Fibroblast of lung (primary cell): ENCODE measurements around the gene CLN3.

Experiments used
- EZH2 ChIP-seq: IDR thresholded peaks from 2 replicates; pipeline ENCODE4 v1.5.1; 2012; ENCODE audit warnings: low read length, control low read depth, mild to moderate bottlenecking; ENCODE audit errors: missing control alignments
- TF ChIP-seq, protein P1 (sequence below), 2 donors: IDR thresholded peaks in 1 of 2; conservative IDR thresholded peaks in 1 of 2; 1 replicate in 1 of 2; 2 replicates in 1 of 2; pipeline ENCODE4 v1.5.1; 2011 to 2012; ENCODE audit warnings: low read length in 2 of 2, control low read depth in 1 of 2, inconsistent platforms in 1 of 2, low read depth in 1 of 2, mild to moderate bottlenecking in 1 of 2

DNA sequence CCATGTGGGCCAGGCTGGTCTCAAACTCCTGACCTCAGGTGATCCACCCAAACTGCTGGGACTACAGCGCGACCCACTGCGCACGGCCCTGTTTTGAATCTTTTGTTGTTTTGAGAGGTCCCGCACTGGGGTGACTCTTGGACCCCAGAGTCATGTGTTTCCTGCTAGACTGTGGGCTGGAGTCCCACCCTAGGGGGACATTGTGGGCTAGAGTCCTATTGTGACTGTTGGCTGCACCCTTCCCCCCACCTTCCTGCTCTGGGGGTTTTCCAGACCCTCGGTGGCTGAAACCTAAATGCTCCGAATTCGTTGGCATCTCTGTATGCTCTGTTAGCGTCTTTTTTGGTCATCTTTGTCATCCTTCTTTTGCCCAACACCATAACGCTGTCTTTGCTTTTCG is 30.9 kb upstream of the CLN3 start:
- TF ChIP-seq, protein P1, sequence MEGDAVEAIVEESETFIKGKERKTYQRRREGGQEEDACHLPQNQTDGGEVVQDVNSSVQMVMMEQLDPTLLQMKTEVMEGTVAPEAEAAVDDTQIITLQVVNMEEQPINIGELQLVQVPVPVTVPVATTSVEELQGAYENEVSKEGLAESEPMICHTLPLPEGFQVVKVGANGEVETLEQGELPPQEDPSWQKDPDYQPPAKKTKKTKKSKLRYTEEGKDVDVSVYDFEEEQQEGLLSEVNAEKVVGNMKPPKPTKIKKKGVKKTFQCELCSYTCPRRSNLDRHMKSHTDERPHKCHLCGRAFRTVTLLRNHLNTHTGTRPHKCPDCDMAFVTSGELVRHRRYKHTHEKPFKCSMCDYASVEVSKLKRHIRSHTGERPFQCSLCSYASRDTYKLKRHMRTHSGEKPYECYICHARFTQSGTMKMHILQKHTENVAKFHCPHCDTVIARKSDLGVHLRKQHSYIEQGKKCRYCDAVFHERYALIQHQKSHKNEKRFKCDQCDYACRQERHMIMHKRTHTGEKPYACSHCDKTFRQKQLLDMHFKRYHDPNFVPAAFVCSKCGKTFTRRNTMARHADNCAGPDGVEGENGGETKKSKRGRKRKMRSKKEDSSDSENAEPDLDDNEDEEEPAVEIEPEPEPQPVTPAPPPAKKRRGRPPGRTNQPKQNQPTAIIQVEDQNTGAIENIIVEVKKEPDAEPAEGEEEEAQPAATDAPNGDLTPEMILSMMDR (conservative IDR thresholded peaks at IDR 0.05 in 1 of 2, IDR thresholded peaks at IDR 0.05 in 1 of 2; ENCODE audit: low read depth in 1 of 2, low read length in 2 of 2) = no peak
- no peak for TF ChIP-seq EZH2
